B cell (primary cell): ENCODE results near the gene CCDC8. TPM values are rescaled to one million over a fixed set of nuclear protein-coding genes. Genes with fewer than 3 reads are reported as not detected.
A peak's percentile ranks its signal among the peaks of the same experiment; 100 is the strongest.

ENCODE experiments used
- ATAC-seq: fragments of 200-7000 bp; cut with Tn5 transposase; one replicate; pipeline ENCODE4 v1.10.0; 2021; ENCODE audit warnings: low read depth, mild to moderate bottlenecking, moderate number of reproducible peaks, moderate library complexity
- CTCF ChIA-PET: fragments of 350-600 bp; sonication (Branson Sonifier 250); formaldehyde crosslinking; loops from one replicate; lab custom pipeline; 2021; ENCODE audit warnings: antibody characterized with exemption, inconsistent platforms; lab: Charles Lee
- POLR2A ChIA-PET: fragments of 350-600 bp; sonication (Branson Sonifier 250); formaldehyde crosslinking; loops from one replicate; lab custom pipeline; 2021; ENCODE audit warnings: antibody characterized with exemption; lab: Charles Lee
- DNase-seq: peaks from one replicate; pipeline ENCODE4 v3.0.0; 2013
- H2AFZ ChIP-seq: 2 replicates; pipeline ENCODE4 v1.6.1; 2012; ENCODE audit warnings: mild to moderate bottlenecking, low read depth, low read length; ENCODE audit not compliant: insufficient read depth, poor library complexity, severe bottlenecking
- H3K27ac ChIP-seq, 2 donors: 1 replicate in 1 of 2; 2 replicates in 1 of 2; pipeline ENCODE4 v1.5.1; 2012 to 2013; ENCODE audit warnings: low read length in 2 of 2, mild to moderate bottlenecking in 2 of 2, moderate library complexity in 1 of 2
- H3K27me3 ChIP-seq, 4 experiments: fragments of 200-600 bp in 1 of 4; sonication (generic) in 1 of 4; replicated peaks in 1 of 4; 1 replicate in 2 of 4; 2 replicates in 2 of 4; pipeline versions ENCODE4 v1.6.1 to v1.7.0; 2013 to 2016; ENCODE audit warnings: low read length in 3 of 4, mild to moderate bottlenecking in 2 of 4, mixed read lengths in 1 of 4, moderate library complexity in 1 of 4; ENCODE audit not compliant: insufficient read depth in 4 of 4, control insufficient read depth in 3 of 4; ENCODE audit errors: control extremely low read depth in 1 of 4
- H3K36me3 ChIP-seq, 2 experiments: replicated peaks in 1 of 2; 1 replicate in 1 of 2; 2 replicates in 1 of 2; pipeline versions ENCODE4 v1.6.1 to v1.7.1; 2013; ENCODE audit warnings: low read length in 1 of 2; ENCODE audit not compliant: insufficient read depth in 2 of 2, control insufficient read depth in 1 of 2; ENCODE audit errors: control extremely low read depth in 1 of 2, extremely low read depth in 1 of 2
- H3K4me1 ChIP-seq, 2 donors: fragments of 200-600 bp in 1 of 2; sonication (generic) in 1 of 2; 1 replicate in 1 of 2; 2 replicates in 1 of 2; pipeline versions ENCODE4 v1.5.1 to v1.6.1; 2013 to 2017; ENCODE audit warnings: low read length in 2 of 2; ENCODE audit not compliant: control insufficient read depth in 2 of 2, insufficient read depth in 2 of 2
- H3K4me2 ChIP-seq: replicated peaks from 2 replicates; pipeline ENCODE3; 2012; ENCODE audit warnings: mild to moderate bottlenecking, low read depth, low read length; ENCODE audit not compliant: poor library complexity, severe bottlenecking
- H3K4me3 ChIP-seq, 5 experiments: fragments of 200-600 bp in 1 of 5; sonication (generic) in 1 of 5; 1 replicate in 3 of 5; 2 replicates in 2 of 5; pipeline versions ENCODE4 v1.5.1 to v1.7.0; 2011 to 2016; ENCODE audit warnings: low read length in 4 of 5, mild to moderate bottlenecking in 4 of 5, low read depth in 2 of 5, control low read depth in 1 of 5, moderate library complexity in 1 of 5; ENCODE audit not compliant: insufficient read depth in 1 of 5; ENCODE audit errors: control extremely low read depth in 1 of 5, extremely low read depth in 1 of 5
- H3K79me2 ChIP-seq: fragments of 200-600 bp; sonication (generic); one replicate; pipeline ENCODE4 v1.6.0; 2016; ENCODE audit warnings: low read length; ENCODE audit not compliant: control insufficient read depth, insufficient read depth
- H3K9ac ChIP-seq: fragments of 200-600 bp; sonication (generic); 2 replicates; pipeline ENCODE4 v1.6.1; 2017; ENCODE audit warnings: mild to moderate bottlenecking, low read length, moderate library complexity
- H3K9me3 ChIP-seq, 3 donors: one replicate each; pipeline versions ENCODE4 v1.6.1 to v1.7.1; 2013; ENCODE audit warnings: low read length in 2 of 3; ENCODE audit not compliant: control insufficient read depth in 2 of 3, insufficient read depth in 1 of 3; ENCODE audit errors: control extremely low read depth in 1 of 3
- H4K20me1 ChIP-seq: 2 replicates; pipeline ENCODE4 v1.6.0; 2012; ENCODE audit warnings: mild to moderate bottlenecking, low read length; ENCODE audit not compliant: insufficient read depth, control insufficient read depth, poor library complexity, severe bottlenecking
- H3K27ac Mint-ChIP-seq: one replicate; pipeline ENCODE4 v1.8.0; 2021; ENCODE audit warnings: mixed read lengths
- H3K27me3 Mint-ChIP-seq: one replicate; pipeline ENCODE4 v1.8.0; 2021; ENCODE audit warnings: mixed read lengths
- H3K4me1 Mint-ChIP-seq: one replicate; pipeline ENCODE4 v1.8.0; 2021; ENCODE audit warnings: mixed read lengths
- H3K4me3 Mint-ChIP-seq: one replicate; pipeline ENCODE4 v1.8.0; 2021; ENCODE audit warnings: mixed read lengths
- H3K9me3 Mint-ChIP-seq: one replicate; pipeline ENCODE4 v1.8.0; 2022; ENCODE audit warnings: mixed read lengths; ENCODE audit not compliant: insufficient read depth
- EZH2 ChIP-seq: IDR thresholded peaks from 2 replicates; pipeline ENCODE4 v1.6.1; 2012; ENCODE audit warnings: borderline replicate concordance, low read depth, mild to moderate bottlenecking, moderate library complexity, low read length; ENCODE audit not compliant: insufficient read depth, poor library complexity, severe bottlenecking
- WGBS: methylation state at CpG from one replicate; pipeline ENCODE4 v1.1.5; 2013; ENCODE audit warnings: missing lambda C conversion rate; ENCODE audit not compliant: insufficient coverage; 5-methylcytosine and 5-hydroxymethylcytosine counted together
- intact Hi-C: fragments of 100-400 bp; cut with micrococcal nuclease; formaldehyde crosslinking; loops from one replicate; pipeline ENCODE4 v1.10.0; 2022
- polyA plus RNA-seq: library from polyadenylated mRNA; depleted of rRNA; stranded (reverse); fragments of >200 nt; gene quantifications from 2 replicates; pipeline ENCODE4 v1.2.3, GENCODE V29; 2012
- total RNA-seq, 2 donors: library from RNA; stranded (reverse); fragments of 120-200 nt in 1 of 2; gene quantifications; 1 replicate in 1 of 2; 2 replicates in 1 of 2; pipeline versions ENCODE4 v1.2.3 to v1.2.4, GENCODE V29; 2013 to 2022
- TF ChIP-seq, protein P1 (sequence below): fragments of 200-600 bp; IDR thresholded peaks from one replicate; pipeline ENCODE4 v1.8.0; 2022; ENCODE audit warnings: antibody characterized with exemption, mild to moderate bottlenecking

CCDC8 gene
- total and polyA plus RNA-seq, 2 donors (not counting 1 experiment from before 2014, with no cell fraction given): not detected

DNA sequence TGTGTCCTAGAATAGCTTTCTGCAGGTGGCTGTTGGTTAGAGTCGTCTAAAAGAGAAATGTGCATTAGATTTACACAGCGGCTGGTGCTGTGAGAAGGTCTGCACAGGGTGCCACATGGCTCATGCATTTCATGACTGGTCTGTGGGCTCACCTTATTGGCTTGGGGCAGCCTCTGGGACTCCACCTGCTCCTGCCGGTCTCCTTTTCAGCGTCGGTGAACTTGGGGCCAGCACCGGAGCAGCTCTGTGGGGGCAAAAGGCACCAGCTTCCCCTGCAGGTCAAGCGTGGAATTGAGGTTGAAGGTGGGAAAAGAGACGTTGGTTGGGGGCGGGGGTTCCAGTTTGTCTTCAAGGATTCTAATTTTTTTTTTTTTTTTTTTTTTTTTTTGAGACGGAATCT is 18.5 kb upstream of the CCDC8 start:
- POLR2A ChIA-PET: no interaction called here
- no peaks in the 10 kb centered on the region for H4K20me1 ChIP-seq
- H3K4me3 ChIP-seq: no peak overlapping the region
- H3K4me1 Mint-ChIP-seq: peaks cover 16% of the 10 kb centered on the region
- H3K4me1 ChIP-seq: peaks cover 10 to 11% of the 10 kb centered on the region in 2 donors
- WGBS: 42% methylated on average over 6 of the region's 10 CpGs
- TF ChIP-seq, protein P1, sequence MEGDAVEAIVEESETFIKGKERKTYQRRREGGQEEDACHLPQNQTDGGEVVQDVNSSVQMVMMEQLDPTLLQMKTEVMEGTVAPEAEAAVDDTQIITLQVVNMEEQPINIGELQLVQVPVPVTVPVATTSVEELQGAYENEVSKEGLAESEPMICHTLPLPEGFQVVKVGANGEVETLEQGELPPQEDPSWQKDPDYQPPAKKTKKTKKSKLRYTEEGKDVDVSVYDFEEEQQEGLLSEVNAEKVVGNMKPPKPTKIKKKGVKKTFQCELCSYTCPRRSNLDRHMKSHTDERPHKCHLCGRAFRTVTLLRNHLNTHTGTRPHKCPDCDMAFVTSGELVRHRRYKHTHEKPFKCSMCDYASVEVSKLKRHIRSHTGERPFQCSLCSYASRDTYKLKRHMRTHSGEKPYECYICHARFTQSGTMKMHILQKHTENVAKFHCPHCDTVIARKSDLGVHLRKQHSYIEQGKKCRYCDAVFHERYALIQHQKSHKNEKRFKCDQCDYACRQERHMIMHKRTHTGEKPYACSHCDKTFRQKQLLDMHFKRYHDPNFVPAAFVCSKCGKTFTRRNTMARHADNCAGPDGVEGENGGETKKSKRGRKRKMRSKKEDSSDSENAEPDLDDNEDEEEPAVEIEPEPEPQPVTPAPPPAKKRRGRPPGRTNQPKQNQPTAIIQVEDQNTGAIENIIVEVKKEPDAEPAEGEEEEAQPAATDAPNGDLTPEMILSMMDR: no peak
- no peak for TF ChIP-seq EZH2
- H3K27me3 Mint-ChIP-seq: peaks cover 57% of the 10 kb centered on the region
- H3K9me3 ChIP-seq: peaks cover 0 to 5% (median 0%) of the 10 kb centered on the region in 3 donors
- no peak overlapping the region for H3K4me2 ChIP-seq
- no peak overlapping the region for H3K27ac ChIP-seq
- ATAC-seq (no peak), DNase-seq (no peak)
- H3K27me3 ChIP-seq: peaks cover 0 to 36% (median 16%) of the 10 kb centered on the region in 4 experiments
- H3K4me3 Mint-ChIP-seq: no peak overlapping the region
- H3K9ac ChIP-seq: no peak overlapping the region
- no peaks in the 10 kb centered on the region for H3K9me3 Mint-ChIP-seq
- CTCF ChIA-PET: interaction anchor here (0.6 to 0.7 kb wide), 2 partner anchors 1023 to 1805 kb away, joined by 4 read pairs; no protein-coding TSS in a partner anchor
- H2AFZ ChIP-seq: no peak overlapping the region
- H3K36me3 ChIP-seq: no peaks in the 10 kb centered on the region
- H3K27ac Mint-ChIP-seq: no peak overlapping the region
- intact Hi-C loops: no loop called here
- H3K79me2 ChIP-seq: no peaks in the 10 kb centered on the region

DNA sequence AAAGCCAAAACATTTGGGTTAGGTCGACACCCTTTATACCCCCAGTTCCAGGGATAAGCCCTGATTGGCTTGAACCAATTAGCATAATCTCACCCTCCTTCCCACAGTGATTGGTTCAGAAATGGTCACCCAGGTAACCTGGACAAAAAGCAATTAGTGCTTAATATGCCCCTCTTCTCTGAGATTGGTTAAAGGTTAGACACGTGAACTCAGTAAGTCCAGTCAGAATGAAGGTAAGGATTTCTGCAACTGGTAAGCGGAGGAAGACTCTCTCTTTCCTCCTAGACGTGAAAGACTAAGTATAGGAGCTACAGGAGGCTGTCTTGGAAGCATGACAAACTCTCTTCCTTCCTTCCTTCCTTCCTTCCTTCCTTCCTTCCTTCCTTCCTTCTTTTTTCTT is 16.6 kb upstream of the CCDC8 start:
- Histone ChIP-seq H3K4me3 (no peak overlapping the region), H3K9me3 (peaks cover 0 to 5% (median 0%) of the 10 kb centered on the region in 3 donors), H3K4me1 (peaks cover 19 to 21% of the 10 kb centered on the region in 2 donors), H3K36me3 (no peaks in the 10 kb centered on the region), H3K27ac (no peak overlapping the region), H3K27me3 (peaks cover 0 to 48% (median 22%) of the 10 kb centered on the region in 4 experiments), H2AFZ (no peak overlapping the region), H3K9ac (no peak overlapping the region), H4K20me1 (no peaks in the 10 kb centered on the region), H3K4me2 (no peak overlapping the region), H3K79me2 (no peaks in the 10 kb centered on the region)
- intact Hi-C loops: no loop called here
- Mint-ChIP-seq H3K4me1 (peaks cover 21% of the 10 kb centered on the region), H3K27me3 (peaks cover 61% of the 10 kb centered on the region), H3K4me3 (peak overlapping the region; percentile 7), H3K27ac (no peak overlapping the region), H3K9me3 (no peaks in the 10 kb centered on the region)
- ChIA-PET CTCF (no interaction called here), POLR2A (no interaction called here)
- WGBS: 82% methylated on average over 1 of the region's 4 CpGs
- no peak for TF ChIP-seq EZH2
- TF ChIP-seq, protein P1: no peak
- no peak for DNase-seq
- no peak for ATAC-seq
